WI38 (cell line): ENCODE measurements around the gene KANK3.

ENCODE experiments used
- H3K4me3 ChIP-seq: 2 replicates; pipeline ENCODE4 v1.5.1; 2011; ENCODE audit warnings: low read depth, mild to moderate bottlenecking, control low read depth, low read length
- TF ChIP-seq, protein P1 (sequence below): IDR thresholded peaks from 2 replicates; pipeline ENCODE4 v1.5.1; 2012; ENCODE audit warnings: low read depth, mild to moderate bottlenecking, control low read depth, low read length

Gene KANK3

DNA sequence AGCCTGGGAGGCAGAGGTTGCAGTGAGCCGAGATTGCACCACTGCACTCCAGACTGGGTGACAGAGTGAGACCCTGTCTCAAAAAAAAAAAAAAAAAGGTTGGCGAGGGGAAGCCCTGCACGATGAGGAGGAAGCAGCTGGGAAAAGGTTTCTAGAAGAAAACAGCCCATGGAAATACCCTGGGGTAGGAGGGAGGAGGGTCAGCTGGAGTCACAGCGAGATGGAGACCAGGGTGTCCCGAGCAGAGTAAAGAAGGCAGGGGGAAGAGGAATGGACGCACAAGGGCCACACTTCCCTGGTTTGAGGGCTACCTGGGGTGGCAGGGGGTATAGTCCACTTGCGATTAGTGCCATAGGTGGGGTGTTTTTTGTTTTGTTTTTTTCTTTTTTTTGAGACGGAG is 6.4 kb downstream of the KANK3 start:
- no peak overlapping the region for H3K4me3 ChIP-seq
- TF ChIP-seq, protein P1, sequence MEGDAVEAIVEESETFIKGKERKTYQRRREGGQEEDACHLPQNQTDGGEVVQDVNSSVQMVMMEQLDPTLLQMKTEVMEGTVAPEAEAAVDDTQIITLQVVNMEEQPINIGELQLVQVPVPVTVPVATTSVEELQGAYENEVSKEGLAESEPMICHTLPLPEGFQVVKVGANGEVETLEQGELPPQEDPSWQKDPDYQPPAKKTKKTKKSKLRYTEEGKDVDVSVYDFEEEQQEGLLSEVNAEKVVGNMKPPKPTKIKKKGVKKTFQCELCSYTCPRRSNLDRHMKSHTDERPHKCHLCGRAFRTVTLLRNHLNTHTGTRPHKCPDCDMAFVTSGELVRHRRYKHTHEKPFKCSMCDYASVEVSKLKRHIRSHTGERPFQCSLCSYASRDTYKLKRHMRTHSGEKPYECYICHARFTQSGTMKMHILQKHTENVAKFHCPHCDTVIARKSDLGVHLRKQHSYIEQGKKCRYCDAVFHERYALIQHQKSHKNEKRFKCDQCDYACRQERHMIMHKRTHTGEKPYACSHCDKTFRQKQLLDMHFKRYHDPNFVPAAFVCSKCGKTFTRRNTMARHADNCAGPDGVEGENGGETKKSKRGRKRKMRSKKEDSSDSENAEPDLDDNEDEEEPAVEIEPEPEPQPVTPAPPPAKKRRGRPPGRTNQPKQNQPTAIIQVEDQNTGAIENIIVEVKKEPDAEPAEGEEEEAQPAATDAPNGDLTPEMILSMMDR = no peak

DNA sequence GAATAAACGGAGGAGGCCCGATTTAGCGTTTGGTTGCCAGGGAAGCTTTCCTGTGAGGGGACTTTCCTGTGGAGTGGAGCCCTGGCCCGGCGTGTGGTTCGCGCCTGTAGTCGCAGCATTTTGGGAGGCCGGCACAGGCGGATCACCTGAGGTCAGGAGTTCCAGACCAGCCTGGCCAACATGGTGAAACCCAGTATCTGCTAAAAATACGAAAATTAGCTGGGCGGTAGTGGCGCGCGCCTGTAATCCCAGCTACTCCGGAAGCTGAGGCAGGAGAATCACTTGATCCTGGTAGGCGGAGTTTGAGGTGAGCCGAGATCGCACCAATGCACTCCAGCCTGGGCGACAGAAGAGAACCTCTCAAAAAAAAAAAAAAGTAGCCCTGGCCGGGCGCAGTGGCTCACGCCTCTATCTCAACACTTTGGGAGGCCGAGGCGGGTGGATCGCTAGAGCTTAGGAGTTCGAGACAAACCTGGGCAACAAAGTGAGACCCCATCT is 6.9 kb downstream of the KANK3 start:
- no peak overlapping the region for H3K4me3 ChIP-seq
- TF ChIP-seq, protein P1 = no peak

DNA sequence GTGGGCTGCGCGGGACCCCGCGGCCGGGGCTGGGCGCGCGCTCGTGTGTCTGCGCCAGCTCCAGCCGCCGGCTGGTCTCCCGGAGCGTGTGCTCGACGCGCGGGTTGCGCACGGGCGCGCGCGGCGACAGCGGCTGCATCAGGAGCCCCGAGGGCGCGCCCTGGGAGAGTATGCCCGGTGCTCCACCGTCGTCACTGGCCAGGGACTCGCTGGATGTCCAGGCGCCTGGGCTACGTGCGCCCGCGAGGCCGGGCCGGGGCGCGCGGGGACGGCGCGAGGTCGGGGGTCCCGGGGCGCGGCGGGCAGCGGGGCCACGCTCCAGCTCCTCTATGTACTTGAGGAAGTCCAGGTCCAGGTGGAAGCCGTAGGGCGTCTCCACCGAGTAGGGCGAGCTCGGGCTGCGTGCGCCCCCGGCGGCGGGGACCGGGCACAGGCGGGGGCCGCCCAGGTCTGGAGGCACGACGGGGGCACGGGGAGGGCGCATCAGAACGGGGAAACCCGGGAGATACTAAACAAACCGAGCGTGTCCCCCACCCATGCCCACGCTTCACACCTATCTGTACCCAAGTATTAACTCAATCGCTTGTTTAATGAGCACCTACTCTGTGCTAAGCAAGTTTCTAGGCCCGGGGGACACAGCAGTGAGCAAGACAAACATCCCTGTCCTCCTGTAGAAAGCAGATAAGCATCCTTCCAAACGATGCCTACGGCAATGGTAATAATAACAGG is 7.6 kb downstream of the KANK3 start:
- TF ChIP-seq, protein P1 = no peak
- no peak overlapping the region for H3K4me3 ChIP-seq

DNA sequence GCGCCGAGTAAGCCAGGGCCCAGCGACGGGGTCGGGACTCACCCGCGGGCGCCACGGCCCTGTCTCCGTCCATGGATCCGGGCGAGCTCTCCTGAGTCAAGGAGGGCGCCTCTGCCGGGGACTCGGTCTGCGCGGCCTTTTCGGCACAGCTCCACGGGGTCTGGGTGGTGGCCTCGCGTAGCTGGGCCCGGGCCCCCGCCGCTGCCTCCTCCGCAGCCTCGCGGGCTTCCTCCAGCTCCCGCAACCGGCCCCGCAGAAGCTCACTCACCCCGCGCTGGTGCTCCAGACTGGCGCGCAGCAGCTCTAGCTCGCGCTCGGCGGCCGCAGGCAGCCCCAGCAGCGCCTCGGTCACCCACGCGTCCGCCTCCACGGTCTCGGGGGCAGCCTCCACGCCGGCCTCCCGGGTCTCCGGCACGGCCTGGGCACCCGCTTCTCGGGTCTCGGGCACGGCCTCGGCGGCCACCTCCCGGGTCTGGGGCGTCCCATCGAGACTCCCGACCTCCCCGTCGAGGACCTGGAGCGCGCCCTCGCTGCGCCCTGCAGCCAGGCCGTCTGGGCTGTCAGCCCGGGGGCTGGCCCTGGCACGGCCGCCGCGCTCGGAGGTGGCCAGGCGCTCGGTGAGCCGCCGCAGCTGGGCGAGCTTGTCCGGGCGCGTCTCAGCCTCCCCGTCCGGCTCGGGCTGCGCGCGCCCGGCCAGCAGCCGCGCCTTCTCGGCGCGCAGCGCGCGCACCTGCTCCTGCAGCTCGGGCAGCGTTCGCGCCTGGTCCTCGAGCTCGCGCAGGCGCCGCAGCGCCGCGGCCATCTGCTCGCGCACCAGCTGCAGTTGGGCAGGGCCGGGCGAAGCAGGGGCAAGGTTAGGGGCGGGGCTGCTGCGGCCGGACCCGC is 8.4 kb downstream of the KANK3 start:
- peak overlapping the region; percentile 34; the same call in 1 of the 2 replicates for H3K4me3 ChIP-seq
- TF ChIP-seq, protein P1 = no peak

DNA sequence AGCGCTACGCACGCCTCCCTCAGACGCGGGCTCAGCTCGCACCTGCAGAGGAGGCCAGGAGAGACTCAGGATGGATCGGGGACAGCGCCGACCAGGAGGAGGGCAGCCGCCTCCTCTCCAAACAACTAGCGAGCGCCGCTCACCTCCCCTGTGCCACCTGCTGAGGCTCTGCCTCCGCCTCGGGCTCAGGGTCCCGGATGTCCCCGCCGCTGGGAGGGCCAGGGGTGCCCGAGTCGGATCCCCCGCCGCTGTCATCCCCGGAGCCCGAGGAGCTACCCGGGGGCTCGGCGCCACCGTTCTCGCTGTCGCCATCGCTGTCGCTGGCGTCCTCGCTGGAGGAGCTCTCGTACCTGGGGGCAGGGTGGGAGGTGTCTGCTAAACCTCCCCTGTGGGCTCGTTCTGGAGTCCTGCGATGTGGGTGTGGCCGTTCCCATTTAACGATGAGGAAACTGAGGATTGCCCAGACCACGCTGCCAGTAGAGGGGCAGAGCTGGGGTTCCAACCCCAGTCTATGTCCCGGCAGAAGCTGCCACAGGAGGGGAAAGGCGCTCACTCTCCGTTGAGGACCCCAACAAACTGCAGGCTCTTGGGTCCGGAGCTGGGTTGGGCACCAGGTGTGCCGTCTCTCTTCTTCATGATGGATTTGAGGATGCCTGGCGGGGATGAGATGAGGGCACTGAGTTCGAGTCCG is 9.2 kb downstream of the KANK3 start:
- TF ChIP-seq, protein P1 = no peak
- no peak overlapping the region for H3K4me3 ChIP-seq

DNA sequence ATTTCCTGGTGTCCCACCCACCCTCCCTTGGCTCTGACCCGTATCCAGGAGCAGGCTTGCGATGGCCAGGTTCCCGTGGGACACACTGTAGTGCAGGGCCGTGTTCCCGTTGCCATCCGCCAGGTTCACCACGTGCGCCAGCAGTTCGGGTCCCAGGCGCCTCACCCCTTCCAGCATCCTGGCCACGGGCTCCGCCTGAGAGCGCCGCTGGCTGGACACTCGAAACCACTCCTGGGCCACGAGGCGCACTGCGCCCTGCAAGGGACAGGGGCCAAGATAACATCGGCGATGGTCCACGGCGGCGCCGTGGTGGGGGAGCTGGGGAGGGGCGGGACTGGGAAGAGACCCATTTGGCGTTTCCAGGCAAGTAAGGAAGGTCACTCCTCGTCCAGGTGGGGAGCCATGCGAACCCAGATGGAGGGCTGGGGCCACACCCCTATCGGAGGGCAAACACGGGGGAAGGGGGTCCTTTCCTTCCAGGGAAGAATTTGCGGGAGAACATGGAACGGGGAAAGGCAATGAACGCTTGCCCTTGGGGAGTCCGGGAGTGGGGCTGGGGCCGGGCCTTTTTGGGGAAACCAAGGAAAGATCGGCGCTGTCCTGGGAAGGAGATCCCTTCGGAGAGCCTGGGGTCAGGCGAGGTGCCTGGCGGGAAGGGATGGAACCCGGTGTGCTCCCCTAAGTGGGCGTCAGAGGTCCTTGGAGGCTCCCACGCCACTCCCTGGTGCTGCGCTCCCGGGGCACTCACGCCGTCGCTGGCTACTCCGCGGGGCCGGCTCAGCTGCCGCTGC is 9.9 kb downstream of the KANK3 start:
- TF ChIP-seq, protein P1 = no peak
- no peak overlapping the region for H3K4me3 ChIP-seq
